WI38 (cell line): ENCODE results near the gene LMX1A.

Source experiments
- H3K4me3 ChIP-seq: 2 replicates; pipeline ENCODE4 v1.5.1; 2011; ENCODE audit warnings: low read depth, mild to moderate bottlenecking, control low read depth, low read length
- TF ChIP-seq, protein P1 (sequence below): IDR thresholded peaks from 2 replicates; pipeline ENCODE4 v1.5.1; 2012; ENCODE audit warnings: low read depth, mild to moderate bottlenecking, control low read depth, low read length

The LMX1A gene

DNA sequence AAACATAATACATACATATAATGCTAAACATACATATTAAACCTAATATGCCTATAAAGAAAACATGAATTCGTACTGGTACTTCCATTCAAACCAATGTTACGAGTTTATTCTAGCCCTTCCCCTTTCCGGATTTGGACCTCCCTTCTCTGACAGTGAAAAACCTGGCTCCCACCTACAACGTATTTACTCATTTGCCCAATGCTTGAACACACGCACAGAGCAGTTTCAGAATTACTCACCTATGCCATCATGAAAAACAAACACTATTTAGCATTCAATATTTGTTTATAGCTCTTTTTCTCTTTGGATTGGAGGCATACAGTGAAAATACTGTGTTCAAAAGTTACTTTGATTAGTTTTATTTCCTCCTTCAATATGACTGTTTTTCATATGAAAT lies 204.4 kb downstream of the LMX1A start:
- H3K4me3 ChIP-seq, result no peak overlapping the region
- TF ChIP-seq, protein P1, sequence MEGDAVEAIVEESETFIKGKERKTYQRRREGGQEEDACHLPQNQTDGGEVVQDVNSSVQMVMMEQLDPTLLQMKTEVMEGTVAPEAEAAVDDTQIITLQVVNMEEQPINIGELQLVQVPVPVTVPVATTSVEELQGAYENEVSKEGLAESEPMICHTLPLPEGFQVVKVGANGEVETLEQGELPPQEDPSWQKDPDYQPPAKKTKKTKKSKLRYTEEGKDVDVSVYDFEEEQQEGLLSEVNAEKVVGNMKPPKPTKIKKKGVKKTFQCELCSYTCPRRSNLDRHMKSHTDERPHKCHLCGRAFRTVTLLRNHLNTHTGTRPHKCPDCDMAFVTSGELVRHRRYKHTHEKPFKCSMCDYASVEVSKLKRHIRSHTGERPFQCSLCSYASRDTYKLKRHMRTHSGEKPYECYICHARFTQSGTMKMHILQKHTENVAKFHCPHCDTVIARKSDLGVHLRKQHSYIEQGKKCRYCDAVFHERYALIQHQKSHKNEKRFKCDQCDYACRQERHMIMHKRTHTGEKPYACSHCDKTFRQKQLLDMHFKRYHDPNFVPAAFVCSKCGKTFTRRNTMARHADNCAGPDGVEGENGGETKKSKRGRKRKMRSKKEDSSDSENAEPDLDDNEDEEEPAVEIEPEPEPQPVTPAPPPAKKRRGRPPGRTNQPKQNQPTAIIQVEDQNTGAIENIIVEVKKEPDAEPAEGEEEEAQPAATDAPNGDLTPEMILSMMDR, result no peak
